Smooth muscle cell (in vitro differentiated cells): ENCODE results near the gene LRRC46. TPM values are rescaled to one million over a fixed set of nuclear protein-coding genes. Genes with fewer than 3 reads are reported as not detected.

Experiments used
- DNase-seq: peaks from one replicate; lab custom pipeline; 2025; ENCODE audit not compliant: unreplicated experiment; lab: John Stamatoyannopoulos, UW
- H2AFZ ChIP-seq: fragments of 200-600 bp; sonication (generic); 2 replicates; pipeline ENCODE4 v1.6.0; 2016; ENCODE audit warnings: antibody characterized with exemption, low read depth, mild to moderate bottlenecking
- H3F3A ChIP-seq: fragments of 200-600 bp; sonication (generic); 2 replicates; pipeline ENCODE4 v1.6.0; 2017; ENCODE audit warnings: antibody characterized with exemption, low read depth
- H3K27ac ChIP-seq: fragments of 200-600 bp; sonication (generic); 2 replicates; pipeline ENCODE4 v1.5.1; 2016; ENCODE audit warnings: low read depth, mild to moderate bottlenecking
- H3K27me3 ChIP-seq: fragments of 200-600 bp; sonication (generic); 2 replicates; pipeline ENCODE4 v1.6.1; 2016; ENCODE audit warnings: low read depth, mild to moderate bottlenecking
- H3K36me3 ChIP-seq: fragments of 200-600 bp; sonication (generic); 2 replicates; pipeline ENCODE4 v1.5.1; 2016; ENCODE audit warnings: low read depth
- H3K4me1 ChIP-seq: fragments of 200-600 bp; sonication (generic); 2 replicates; pipeline ENCODE4 v1.5.1; 2016; ENCODE audit warnings: low read depth
- H3K4me2 ChIP-seq: fragments of 200-600 bp; sonication (generic); 2 replicates; pipeline ENCODE4 v1.6.0; 2016; ENCODE audit warnings: mild to moderate bottlenecking
- H3K4me3 ChIP-seq: fragments of 200-600 bp; sonication (generic); 2 replicates; pipeline ENCODE4 v1.5.1; 2016; ENCODE audit warnings: mild to moderate bottlenecking
- H3K79me2 ChIP-seq: fragments of 200-600 bp; sonication (generic); 2 replicates; pipeline ENCODE4 v1.6.0; 2016; ENCODE audit warnings: low read depth, mild to moderate bottlenecking
- H3K9ac ChIP-seq: fragments of 200-600 bp; sonication (generic); 2 replicates; pipeline ENCODE4 v1.6.0; 2016; ENCODE audit warnings: low read depth
- H3K9me3 ChIP-seq: fragments of 200-600 bp; sonication (generic); replicated peaks from 2 replicates; pipeline ENCODE4 v1.5.1; 2016; ENCODE audit warnings: low read depth
- H4K20me1 ChIP-seq: fragments of 200-600 bp; sonication (generic); 2 replicates; pipeline ENCODE4 v1.6.0; 2016; ENCODE audit warnings: low read depth
- CTCF ChIP-seq: fragments of 200-600 bp; sonication (generic); IDR thresholded peaks from 2 replicates; pipeline ENCODE4 v1.5.1; 2017; ENCODE audit warnings: borderline replicate concordance, mild to moderate bottlenecking, antibody characterized with exemption; ENCODE audit not compliant: insufficient read depth, poor library complexity, severe bottlenecking
- WGBS: methylation state at CpG from one replicate; pipeline ENCODE4 v1.1.7; 2016; ENCODE audit warnings: low lambda C conversion rate; 5-methylcytosine and 5-hydroxymethylcytosine counted together
- polyA plus RNA-seq: library from polyadenylated mRNA; unstranded; fragments of >200 nt; fragmentation: Nextera tagmentation; extraction: Ambion mirVana; gene quantifications from 2 replicates; pipeline ENCODE4 v1.2.1, GENCODE V29; 2016
- total RNA-seq: library from RNA; depleted of rRNA; stranded (reverse); fragments of >200 nt; gene quantifications from 2 replicates; pipeline ENCODE4 v1.2.3, GENCODE V29; 2014

LRRC46 gene
- total and polyA plus RNA-seq, 2 experiments from 2014 or later = 0.26 TPM; not detected in 1

GRCh38 chr17:47882247-47882646 is 50.8 kb downstream of the LRRC46 start:
- H3F3A ChIP-seq = peaks cover 23% of the 10 kb centered on the region
- H3K9me3 ChIP-seq = no peaks in the 10 kb centered on the region
- 48% methylated on average over 7 of the region's 7 CpGs for WGBS
- H3K79me2 ChIP-seq = no peaks in the 10 kb centered on the region
- no peak overlapping the region for H3K27ac ChIP-seq
- TF ChIP-seq CTCF = no peak
- H3K4me1 ChIP-seq = peaks cover 23% of the 10 kb centered on the region
- no peak for DNase-seq
- H3K36me3 ChIP-seq = no peaks in the 10 kb centered on the region
- peak overlapping the region; percentile 17 for H3K4me2 ChIP-seq
- H3K4me3 ChIP-seq = no peak overlapping the region
- H4K20me1 ChIP-seq = no peaks in the 10 kb centered on the region
- H3K27me3 ChIP-seq = no peaks in the 10 kb centered on the region
- H2AFZ ChIP-seq = no peak overlapping the region
- H3K9ac ChIP-seq = no peak overlapping the region

- Histone ChIP-seq H4K20me1 (no peaks in the 10 kb centered on the region), H3K27ac (no peak overlapping the region)
Measured at GRCh38 chr17:47882695-47883588, 51.5 kb downstream of the LRRC46 start.

GRCh38 chr17:47883589-47884426 is 52.3 kb downstream of the LRRC46 start:
- WGBS = 36% methylated on average over 9 of the region's 9 CpGs
- no peak overlapping the region for H3K27ac ChIP-seq

More at GRCh38 chr17:47882695-47883588, 51.5 kb downstream of the LRRC46 start:
- no peak for TF ChIP-seq CTCF
- H3K79me2 ChIP-seq = no peaks in the 10 kb centered on the region
- no peak overlapping the region for H3K4me3 ChIP-seq
- no peaks in the 10 kb centered on the region for H3K27me3 ChIP-seq
- no peak overlapping the region for H3K9ac ChIP-seq
- 95% methylated on average over 9 of the region's 9 CpGs for WGBS
- DNase-seq = no peak
- H2AFZ ChIP-seq = no peak overlapping the region
- no peaks in the 10 kb centered on the region for H3K36me3 ChIP-seq
- H3K4me2 ChIP-seq = peak overlapping the region; percentile 75
- H3F3A ChIP-seq = peaks cover 22% of the 10 kb centered on the region
- H3K9me3 ChIP-seq = no peaks in the 10 kb centered on the region
- peaks cover 16% of the 10 kb centered on the region for H3K4me1 ChIP-seq

More at GRCh38 chr17:47883589-47884426, 52.3 kb downstream of the LRRC46 start:
- H3K4me2 ChIP-seq = peak overlapping the region; percentile 75
- H3K9me3 ChIP-seq = no peaks in the 10 kb centered on the region
- H3K27me3 ChIP-seq = no peaks in the 10 kb centered on the region
- H4K20me1 ChIP-seq = no peaks in the 10 kb centered on the region
- no peak for DNase-seq
- no peak for TF ChIP-seq CTCF
- H3F3A ChIP-seq = peaks cover 17% of the 10 kb centered on the region
- peaks cover 8% of the 10 kb centered on the region for H3K4me1 ChIP-seq
- H2AFZ ChIP-seq = no peak overlapping the region
- no peaks in the 10 kb centered on the region for H3K36me3 ChIP-seq
- H3K79me2 ChIP-seq = no peaks in the 10 kb centered on the region
- no peak overlapping the region for H3K9ac ChIP-seq
- H3K4me3 ChIP-seq = no peak overlapping the region
